Measurements from ENCODE around the gene CCDC150. TPM values are rescaled to one million over a fixed set of nuclear protein-coding genes. Genes with fewer than 3 reads are reported as not detected.

The CCDC150 gene
- total RNA-seq, 1 donor: 5.8 TPM

DNA sequence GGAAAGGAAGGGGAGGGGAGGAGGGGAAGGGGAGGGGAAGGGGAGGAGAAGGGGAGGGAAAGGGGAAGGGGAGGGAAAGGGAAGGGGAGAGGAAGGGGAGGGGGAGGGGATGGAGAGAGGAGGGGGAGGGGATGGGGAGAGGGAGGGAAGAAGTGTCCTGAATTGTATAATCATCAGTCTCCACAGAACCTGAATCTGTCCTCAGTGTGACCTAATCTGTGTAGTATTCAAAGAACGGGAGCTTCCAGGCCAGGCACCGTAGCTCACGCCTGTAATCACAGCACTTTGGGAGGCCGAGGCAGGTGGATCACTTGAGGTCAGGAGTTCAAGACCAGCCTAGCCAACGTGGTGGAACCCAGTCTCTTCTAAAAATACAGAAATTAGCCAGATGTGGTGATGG, 41.1 kb upstream of the CCDC150 start:
- no peak for DNase-seq (ENCODE audit: insufficient read length, low spot score, missing footprints)
- H3K27ac ChIP-seq (ENCODE audit: low read depth, low read length): peak overlapping the region; percentile 99

GRCh38 chr2:196598846-196599245, 40.7 kb upstream of the CCDC150 start:
- TF ChIP-seq CTCF (IDR thresholded peaks at IDR 0.05; ENCODE audit: extremely low read depth, low read depth, low read length): no peak
- Histone ChIP-seq H3K4me3 (ENCODE audit: insufficient read depth, low read length) (no peak overlapping the region), H4K20me1 (ENCODE audit: insufficient read depth, low read length) (no peaks in the 10 kb centered on the region), H3K27me3 (ENCODE audit: insufficient read depth, low read length) (no peaks in the 10 kb centered on the region), H3K79me2 (ENCODE audit: insufficient read depth, low read length) (no peaks in the 10 kb centered on the region), H3K4me1 (ENCODE audit: insufficient read depth, low read length) (peaks cover 29% of the 10 kb centered on the region), H3K27ac (ENCODE audit: low read depth, low read length) (peak overlapping the region; percentile 99), H3K9me3 (ENCODE audit: low read depth, low read length) (no peaks in the 10 kb centered on the region), H2AFZ (ENCODE audit: low read length) (no peak overlapping the region), H3K4me2 (ENCODE audit: insufficient read depth, low read length) (peak overlapping the region; percentile 9), H3K36me3 (ENCODE audit: insufficient read depth, low read length) (no peaks in the 10 kb centered on the region)
- DNase-seq (ENCODE audit: insufficient read length, low spot score, missing footprints): peak; percentile 82

More for the DNA sequence above, 41.1 kb upstream of the CCDC150 start:
- peaks cover 32% of the 10 kb centered on the region for H3K4me1 ChIP-seq (ENCODE audit: insufficient read depth, low read length)
- H3K9me3 ChIP-seq (ENCODE audit: low read depth, low read length): no peaks in the 10 kb centered on the region
- no peak overlapping the region for H2AFZ ChIP-seq (ENCODE audit: low read length)
- no peaks in the 10 kb centered on the region for H3K36me3 ChIP-seq (ENCODE audit: insufficient read depth, low read length)
- H3K27me3 ChIP-seq (ENCODE audit: insufficient read depth, low read length): no peaks in the 10 kb centered on the region
- H3K79me2 ChIP-seq (ENCODE audit: insufficient read depth, low read length): no peaks in the 10 kb centered on the region
- no peaks in the 10 kb centered on the region for H4K20me1 ChIP-seq (ENCODE audit: insufficient read depth, low read length)
- H3K4me3 ChIP-seq (ENCODE audit: insufficient read depth, low read length): no peak overlapping the region
- peak overlapping the region; percentile 9 for H3K4me2 ChIP-seq (ENCODE audit: insufficient read depth, low read length)
- no peak for TF ChIP-seq CTCF (IDR thresholded peaks at IDR 0.05; ENCODE audit: extremely low read depth, low read depth, low read length)

- no peaks in the 10 kb centered on the region for H3K79me2 ChIP-seq (ENCODE audit: insufficient read depth, low read length)
- no peaks in the 10 kb centered on the region for H3K9me3 ChIP-seq (ENCODE audit: low read depth, low read length)
- peak overlapping the region; percentile 99 for H3K27ac ChIP-seq (ENCODE audit: low read depth, low read length)
- H3K4me3 ChIP-seq (ENCODE audit: insufficient read depth, low read length): no peak overlapping the region
- H3K27me3 ChIP-seq (ENCODE audit: insufficient read depth, low read length): no peaks in the 10 kb centered on the region
- no peaks in the 10 kb centered on the region for H4K20me1 ChIP-seq (ENCODE audit: insufficient read depth, low read length)
- no peaks in the 10 kb centered on the region for H3K36me3 ChIP-seq (ENCODE audit: insufficient read depth, low read length)
- DNase-seq (ENCODE audit: insufficient read length, low spot score, missing footprints): peak; percentile 93
- H2AFZ ChIP-seq (ENCODE audit: low read length): peak overlapping the region; percentile 68
- no peak for TF ChIP-seq CTCF (IDR thresholded peaks at IDR 0.05; ENCODE audit: extremely low read depth, low read depth, low read length)
- H3K4me2 ChIP-seq (ENCODE audit: insufficient read depth, low read length): peak overlapping the region; percentile 65
- H3K4me1 ChIP-seq (ENCODE audit: insufficient read depth, low read length): peaks cover 32% of the 10 kb centered on the region
Observed at GRCh38 chr2:196601430-196602306, 37.8 kb upstream of the CCDC150 start.

- Histone ChIP-seq H3K4me2 (ENCODE audit: insufficient read depth, low read length) (no peak overlapping the region), H2AFZ (ENCODE audit: low read length) (peak overlapping the region; percentile 18), H3K27ac (ENCODE audit: low read depth, low read length) (peak overlapping the region; percentile 34), H3K4me1 (ENCODE audit: insufficient read depth, low read length) (peaks cover 36% of the 10 kb centered on the region), H3K79me2 (ENCODE audit: insufficient read depth, low read length) (no peaks in the 10 kb centered on the region), H3K9me3 (ENCODE audit: low read depth, low read length) (no peaks in the 10 kb centered on the region), H3K36me3 (ENCODE audit: insufficient read depth, low read length) (no peaks in the 10 kb centered on the region), H3K27me3 (ENCODE audit: insufficient read depth, low read length) (no peaks in the 10 kb centered on the region), H4K20me1 (ENCODE audit: insufficient read depth, low read length) (no peaks in the 10 kb centered on the region), H3K4me3 (ENCODE audit: insufficient read depth, low read length) (no peak overlapping the region)
- no peak for DNase-seq (ENCODE audit: insufficient read length, low spot score, missing footprints)
- no peak for TF ChIP-seq CTCF (IDR thresholded peaks at IDR 0.05; ENCODE audit: extremely low read depth, low read depth, low read length)
Observed at GRCh38 chr2:196604196-196604595, 35.3 kb upstream of the CCDC150 start.

Measured in osteoblast (primary cell).